NCI-H1048 (cell line): ENCODE data around the gene PDGFB.

Source experiments
- DNase-seq: peaks from one replicate; lab custom pipeline; 2025; lab: John Stamatoyannopoulos, UW

The PDGFB gene

DNA sequence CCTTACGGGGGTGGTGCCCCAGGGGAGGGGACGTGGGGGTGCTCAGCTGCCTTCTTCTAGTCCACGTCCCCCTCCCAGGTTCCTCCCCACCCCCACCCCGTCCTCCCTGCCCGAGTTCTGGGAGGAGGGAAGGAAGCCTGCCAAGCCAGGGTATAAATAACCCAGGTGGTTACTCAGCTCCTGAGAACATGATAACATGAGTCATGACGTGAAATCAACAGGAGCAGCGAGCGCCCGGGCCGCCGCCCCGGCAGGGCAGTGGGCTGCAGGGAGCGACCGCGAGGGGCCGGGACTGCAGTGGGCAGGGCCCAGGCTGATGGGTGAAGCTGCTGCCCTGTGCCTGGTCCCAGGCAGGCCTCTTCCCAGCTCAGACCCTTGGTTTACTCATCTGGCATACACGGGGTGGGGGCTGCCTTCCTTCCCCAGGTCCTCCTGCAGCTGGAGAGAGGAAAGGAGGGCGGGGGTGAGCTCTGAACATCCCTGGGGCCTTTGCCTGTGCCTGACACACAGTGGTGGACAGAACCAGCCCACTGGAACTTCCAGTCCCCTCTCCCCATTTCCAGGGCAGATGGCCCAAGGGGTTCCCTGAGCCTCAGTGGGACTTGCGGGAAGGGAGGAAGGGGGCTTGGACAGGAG lies 8.8 kb upstream of the PDGFB start:
- DNase-seq: no peak

DNA sequence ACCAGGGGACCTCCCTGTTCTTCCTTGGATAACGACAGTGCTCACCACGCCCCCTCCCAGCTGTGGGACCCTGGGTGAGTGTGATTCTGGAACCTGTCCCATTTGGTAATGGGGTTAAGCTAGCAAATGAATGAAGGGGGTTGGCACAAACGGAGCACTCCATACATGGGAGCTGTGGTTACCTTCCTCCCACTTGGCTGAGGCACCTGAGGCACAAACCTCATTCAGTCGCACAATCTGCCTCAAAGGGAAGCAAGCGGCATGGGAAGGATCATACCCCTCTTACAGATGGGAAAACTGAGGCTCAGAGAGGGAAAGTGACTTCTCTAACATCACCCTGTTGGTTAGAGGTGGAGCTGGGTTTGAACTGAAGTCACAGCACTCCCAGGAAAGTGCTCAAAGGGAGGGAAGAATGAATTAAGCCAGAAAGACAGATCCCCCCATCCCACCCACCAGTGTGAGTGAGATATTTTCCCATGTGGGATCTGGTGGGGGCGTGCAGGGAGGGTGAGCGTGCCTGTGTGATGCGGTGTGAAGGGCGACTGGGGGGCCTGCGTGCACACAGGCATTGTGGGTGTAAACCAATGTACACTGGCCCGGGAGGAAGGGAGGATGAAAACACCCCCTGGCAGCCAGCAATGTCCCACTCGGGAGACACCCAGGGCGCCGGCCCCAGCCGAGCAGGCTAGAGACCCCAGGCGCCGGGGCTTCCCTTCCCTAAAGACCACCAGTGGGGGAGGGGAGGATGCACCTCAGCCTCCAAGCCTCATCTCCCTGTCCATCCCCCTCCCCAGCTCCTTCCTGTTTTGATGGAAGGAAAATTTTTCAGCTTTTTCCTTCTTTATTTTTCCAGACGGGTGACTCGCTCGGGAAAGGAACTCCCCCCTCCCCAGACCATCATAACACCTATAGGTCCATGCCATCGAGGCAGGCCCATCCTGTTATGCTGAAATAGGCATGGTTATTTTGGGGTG lies 8.0 kb upstream of the PDGFB start:
- DNase-seq: no peak

DNA sequence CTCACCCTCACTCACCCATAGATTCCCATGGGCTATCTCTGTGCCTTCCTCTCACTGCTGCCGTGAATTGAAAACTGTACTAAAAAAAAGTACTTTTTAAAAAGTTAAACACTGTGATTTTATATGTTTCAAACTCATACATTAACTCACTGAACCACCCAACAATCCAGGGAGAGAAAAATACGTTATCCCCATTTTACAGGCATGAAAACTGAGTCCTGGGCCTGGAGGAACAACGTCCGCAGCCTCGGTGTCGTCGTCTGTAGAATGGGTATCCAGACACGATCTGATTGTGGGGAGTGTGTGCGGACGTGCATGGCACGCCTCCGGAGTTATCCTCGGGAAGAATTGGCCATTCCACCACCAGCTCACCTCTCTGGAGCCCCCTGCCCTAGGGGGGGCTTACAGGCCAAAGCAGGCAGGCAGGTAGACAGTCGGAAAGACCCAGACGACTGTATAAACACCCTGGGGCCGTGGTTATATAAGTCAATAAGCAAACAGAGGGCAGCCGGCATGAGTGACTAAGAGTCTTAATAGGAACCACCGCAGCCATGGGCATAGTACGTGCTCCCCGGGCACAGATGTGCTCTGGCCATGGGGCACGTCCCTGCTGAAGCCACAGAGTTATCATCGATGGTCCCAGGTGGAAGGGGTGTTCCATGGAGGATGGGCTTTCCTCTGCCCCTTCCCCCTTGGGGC lies 7.1 kb upstream of the PDGFB start:
- DNase-seq: no peak

DNA sequence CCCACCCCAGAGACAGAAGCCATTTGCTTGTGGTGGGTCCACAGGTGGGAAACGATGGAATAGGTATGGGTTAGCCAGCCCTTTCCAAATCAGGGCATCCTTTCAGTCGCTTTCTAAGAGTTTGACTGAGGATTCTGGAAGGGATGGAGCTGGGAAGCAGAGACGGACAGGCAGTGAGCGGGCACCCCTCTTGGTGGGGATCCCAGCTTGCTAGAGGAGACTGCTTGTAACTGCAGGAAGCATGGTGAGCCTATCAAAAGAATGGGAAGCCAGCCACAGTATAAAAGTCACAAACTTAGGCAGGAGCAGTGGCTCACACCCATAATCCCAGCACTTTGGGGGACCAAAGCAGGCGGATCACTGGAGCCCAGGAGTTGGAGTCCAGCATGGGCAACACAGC lies 6.1 kb upstream of the PDGFB start:
- no peak for DNase-seq

DNA sequence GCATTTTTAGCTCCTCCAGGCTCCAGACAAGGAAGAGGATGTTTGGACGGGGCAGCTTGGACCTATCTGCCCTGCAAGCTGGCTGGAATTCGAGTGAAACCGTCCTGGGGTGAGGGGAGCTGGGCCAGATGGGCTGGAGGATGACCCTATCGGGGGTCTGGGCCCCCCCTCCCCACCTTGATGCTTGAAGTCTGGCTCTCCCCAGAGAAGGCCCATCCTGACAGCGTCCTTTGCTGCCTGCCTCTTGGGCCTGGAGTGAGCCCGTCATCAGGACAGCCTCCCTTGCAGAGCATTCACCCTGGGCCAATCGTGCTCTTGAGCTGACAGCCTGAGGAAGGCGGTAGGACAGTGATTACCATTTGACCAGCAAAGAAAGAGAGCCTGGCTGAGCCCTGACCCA lies 5.3 kb upstream of the PDGFB start:
- DNase-seq: no peak

DNA sequence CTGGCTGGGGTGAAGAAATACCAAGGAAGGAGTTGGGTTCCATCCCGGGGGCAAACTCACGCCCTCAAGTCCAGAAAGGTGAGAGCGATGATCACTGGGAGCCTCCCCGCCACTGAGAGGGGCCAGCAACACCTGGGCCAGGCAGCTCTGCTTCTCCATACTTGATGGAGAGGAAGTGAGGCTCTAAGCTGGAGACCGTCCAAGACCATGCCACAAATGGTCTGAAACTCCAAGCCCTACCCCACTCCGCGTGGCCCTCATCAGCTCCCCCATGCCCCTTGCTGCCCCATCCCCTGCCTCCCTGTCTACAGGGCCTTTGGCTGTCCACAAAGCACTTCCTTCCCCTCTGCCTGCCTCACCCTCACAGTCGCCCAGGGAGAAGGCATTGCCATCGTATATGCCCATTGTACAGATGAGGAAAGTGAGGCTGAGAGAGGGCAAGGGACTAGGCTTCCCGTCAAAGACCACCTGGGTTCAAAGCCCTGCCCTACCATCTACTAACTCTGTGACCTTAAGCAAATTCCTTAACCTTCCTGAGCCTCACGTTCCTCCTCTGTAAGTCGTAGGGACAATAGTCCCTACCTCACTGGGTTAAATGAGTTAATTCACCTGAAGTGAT lies 4.4 kb upstream of the PDGFB start:
- no peak for DNase-seq

DNA sequence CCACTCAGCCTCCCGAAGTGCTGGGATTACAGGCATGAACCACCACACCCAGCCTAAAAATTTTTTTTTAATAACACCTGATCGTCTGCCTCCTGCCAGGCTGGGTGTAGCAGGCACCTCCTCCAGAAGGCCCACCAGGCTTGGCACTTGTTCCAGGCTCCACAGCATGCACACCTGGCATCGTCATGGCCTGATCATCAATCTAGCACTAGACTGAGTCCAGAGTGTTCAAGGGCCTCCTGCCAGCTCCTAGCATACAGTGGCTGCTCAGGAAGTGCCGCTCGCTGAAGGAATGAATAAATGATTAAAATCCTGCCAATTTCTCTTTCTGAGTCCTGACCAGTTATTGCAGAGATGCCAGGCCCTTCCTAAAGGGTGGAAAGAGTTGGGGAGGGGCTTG lies 3.5 kb upstream of the PDGFB start:
- DNase-seq: no peak

DNA sequence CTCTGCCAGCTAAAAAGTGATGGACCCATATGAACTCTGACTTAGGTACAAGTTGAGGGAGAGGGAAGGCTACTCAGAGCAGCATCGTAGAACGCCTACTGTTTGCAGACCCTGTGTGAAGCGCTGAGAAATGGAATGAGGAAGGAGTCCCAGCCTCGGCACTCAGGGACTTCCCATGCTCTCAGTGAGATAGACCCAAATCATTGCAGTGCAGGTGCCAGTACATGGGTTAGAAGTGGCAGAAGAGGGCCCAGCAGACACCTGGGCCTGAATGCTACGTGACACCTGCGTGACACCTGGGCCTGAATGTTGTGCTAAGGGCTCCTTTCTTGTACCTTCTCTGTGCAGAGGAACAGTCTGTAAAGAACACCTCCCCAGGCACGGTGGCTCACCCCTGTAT lies 2.6 kb upstream of the PDGFB start:
- DNase-seq: no peak

DNA sequence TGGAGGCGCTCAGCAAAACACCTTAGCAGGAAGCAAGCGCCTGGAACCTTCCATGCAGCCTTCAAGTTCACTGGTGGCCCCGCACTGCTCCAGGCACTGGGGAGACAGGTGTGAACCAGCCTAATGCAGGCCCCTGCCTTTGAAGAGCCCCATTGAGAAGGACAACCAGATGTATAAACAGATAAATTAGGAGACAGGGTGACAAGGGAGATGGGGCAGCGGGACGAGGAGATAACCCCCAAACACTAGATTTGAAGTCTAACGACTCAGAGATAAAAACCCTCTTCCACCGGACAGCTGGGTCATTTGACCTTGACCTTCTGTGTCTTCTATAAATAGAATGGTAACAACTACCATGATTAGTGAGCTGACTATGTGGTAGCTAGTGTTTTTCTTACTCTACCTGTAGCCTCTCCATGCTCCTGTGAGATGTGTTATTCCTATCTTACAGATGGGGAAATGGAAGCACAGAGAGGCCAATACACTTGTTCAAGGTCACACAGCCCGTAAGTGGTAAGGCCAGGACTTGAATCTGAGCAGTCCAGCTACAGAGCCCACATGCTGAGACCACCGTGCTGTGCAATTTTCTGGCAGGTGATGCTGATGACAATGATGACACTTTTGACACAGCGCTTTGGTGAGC lies 2.0 kb upstream of the PDGFB start:
- no peak for DNase-seq

DNA sequence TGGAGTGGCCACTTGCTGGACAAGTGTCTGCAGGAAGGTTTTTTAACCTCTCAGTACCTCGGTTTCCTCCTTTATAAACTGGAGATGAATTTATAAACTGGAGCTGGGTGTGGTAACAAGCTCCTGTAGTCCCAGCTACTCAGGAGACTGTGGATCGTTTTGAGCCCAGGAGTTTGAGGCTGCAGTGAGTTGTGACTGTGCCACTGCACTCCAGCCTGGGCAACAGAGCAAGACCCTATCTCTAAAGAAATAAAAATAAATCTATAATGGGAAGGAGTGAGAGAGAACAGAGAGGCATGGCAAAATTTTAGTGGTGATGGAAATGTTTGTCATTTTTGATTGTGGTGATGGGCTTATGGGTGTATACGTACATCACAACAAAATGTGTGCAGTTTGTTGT lies 1.4 kb upstream of the PDGFB start:
- no peak for DNase-seq

DNA sequence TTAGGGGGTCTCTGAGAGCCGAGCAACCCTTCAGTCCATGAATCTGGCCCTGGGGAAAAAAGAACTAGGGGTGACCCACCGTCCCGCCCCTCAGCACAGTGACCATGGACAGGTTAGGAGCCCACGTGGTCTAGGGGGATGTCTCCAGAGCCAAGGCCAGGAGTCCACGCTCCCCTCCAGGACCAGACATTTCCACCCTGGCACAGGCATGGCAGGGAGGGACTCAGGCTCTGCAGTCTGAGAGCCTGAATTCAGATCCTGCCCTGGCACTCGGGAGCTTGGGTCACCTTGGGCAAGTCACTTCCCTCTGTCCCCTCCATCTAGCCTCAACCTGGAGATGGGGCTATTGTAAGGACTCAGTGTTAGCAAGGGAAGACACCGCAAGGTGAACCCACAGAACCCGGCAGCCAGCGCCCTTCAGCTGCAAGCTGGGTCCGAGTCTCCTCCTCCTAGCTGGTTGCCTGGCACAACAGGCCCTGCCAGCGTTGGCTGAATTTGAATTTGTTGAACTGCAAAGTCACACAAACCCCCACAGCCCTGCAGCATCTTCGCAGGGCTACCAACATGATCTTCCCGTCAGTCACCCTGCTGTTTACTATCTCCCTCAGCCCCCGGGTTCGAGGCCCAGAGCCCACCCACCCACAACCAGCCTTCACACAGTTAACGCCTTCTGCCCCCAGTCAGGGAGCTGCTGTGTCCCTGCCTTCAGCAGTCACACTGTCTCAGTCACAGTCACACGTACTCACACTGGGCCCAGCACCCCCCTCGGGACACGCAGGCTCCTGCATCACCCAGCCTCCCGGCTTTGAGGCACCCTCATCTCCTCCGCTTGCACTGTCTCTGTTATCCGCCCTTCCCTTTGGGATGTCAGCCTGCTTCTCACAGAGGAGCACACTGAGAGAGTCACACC lies 603 bp upstream of the PDGFB start:
- no peak for DNase-seq

DNA sequence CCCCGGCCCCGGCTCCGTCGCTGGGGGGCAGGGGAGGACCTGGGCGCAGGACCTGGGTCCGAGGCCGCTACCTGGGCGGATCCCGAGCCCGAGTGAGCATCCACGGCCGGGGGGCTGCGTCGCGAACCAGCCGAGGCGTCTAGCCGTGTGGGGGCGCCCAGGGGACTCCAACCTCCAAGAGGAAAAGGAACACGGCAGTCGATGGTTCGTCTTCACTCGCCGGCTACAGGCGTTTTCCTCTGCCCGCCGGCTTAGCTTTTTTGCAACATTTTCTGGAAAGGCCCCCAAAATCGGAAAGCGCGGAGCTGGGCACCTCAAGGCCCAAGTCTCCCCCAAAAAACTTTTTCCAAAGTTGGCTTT lies 666 bp downstream of the PDGFB start:
- no peak for DNase-seq

DNA sequence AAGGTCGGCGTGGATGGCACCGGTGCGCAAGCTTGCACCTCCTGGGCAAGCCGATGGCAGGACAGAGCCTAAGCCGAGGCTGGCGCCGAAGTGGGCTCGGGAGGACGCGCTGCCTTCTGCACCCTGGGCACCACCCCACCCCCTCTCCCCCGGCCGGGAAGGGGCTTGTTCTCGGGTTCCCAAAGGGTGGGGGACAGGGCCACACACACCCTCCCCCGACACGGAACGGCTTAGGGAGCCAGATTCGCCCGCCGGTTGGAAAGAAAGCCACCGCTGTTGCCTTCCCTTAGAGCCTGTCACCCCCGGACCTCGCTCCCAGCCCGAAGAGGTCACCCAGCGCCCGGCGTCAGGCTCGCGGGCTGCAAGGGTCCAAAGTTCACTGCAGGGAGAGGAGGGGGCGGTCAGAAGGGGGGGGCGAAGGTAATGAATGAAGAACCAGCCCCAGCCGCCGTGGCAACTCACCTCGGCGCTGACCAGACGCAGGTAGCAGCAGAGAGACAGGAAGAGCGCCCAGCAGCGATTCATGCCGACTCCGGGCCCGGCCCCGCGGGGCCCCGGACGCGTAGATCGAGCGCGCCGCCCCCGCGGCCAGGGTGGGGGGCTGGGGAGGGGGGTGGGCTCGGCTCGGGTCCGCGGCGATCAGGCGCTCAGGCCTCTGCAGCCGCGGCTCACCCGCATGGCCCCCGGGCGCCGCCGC lies 1.2 kb downstream of the PDGFB start:
- DNase-seq: no peak

DNA sequence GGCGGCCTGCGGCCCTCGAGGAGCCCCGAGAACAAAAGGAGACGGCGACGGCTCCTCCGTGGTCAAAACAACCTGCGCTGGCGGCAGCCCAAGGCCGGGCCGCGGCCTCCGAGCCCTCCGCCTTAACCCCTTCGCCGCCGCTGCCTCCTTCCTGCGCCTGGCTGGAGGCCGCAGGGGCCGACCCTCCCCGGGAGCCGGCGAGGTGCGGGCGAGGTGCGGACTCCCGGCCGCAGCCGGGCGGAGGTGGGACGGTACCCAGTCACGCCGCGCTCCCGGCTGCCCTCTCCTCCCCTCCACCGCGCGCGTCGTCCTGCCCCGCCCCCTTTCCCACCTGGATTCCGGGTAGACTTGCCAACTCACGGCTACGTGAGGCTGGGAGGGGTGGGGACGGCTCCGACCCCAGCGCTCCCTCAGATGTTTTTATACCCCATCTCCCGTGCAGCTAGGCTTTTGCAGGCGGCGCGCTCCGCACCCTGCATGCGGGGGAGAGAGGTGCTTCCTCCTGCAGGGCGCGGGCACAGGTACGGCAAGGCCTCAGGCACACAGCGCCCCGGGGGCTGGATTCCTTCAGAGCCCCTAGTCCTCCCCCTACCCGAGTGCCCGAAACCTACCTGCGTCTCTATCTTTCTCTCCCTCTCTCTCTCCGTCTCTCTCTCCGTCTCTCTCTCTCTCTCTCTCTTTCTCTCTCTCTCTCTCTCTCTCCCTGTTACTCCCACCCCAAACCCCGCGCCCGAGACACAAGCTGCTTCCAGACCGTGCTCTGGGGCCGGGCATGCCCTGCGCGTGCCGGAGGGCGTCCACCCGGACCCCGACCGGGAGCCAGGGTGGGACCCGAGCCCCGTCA lies 2.0 kb downstream of the PDGFB start:
- DNase-seq: no peak

DNA sequence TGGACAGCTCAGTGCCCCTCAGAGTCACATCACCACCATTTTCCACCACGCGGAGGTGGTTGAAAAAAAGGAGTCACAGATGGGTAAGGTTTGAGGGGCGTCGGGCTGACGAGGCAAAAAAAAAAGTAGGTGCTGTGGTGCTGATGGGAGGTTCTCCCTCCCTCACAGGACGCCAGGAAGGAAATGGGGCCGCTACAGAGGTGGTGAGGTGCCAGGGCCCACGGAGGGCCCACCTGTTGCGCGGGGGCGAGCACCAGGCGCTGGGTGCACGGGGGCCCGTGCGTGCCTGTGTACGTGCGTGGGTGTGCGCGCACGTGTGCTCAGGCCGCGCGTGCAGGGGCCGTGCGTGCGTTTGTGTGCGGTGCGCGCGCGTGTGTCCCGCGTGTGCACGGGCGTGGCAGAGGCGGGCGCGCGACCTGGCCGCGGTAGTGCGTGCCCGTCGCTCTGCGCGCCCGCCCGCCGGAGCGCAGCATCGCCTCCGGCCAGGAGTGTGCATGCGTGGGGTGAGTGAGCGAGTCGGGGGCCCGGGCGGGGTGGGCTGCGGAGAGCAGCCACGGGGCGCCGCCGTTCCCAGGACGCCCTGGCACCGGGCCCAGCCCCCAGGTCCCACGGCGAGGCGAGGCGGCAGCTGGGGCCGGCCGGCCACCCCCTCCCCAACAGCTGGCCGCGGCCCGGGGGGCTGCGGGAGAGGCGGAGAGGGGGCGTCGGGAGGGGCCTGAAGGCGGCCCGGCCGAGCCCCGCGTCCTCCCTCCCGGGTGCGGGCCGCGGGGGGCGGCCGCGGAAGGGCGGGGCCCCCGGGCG lies 2.8 kb downstream of the PDGFB start:
- DNase-seq: no peak

DNA sequence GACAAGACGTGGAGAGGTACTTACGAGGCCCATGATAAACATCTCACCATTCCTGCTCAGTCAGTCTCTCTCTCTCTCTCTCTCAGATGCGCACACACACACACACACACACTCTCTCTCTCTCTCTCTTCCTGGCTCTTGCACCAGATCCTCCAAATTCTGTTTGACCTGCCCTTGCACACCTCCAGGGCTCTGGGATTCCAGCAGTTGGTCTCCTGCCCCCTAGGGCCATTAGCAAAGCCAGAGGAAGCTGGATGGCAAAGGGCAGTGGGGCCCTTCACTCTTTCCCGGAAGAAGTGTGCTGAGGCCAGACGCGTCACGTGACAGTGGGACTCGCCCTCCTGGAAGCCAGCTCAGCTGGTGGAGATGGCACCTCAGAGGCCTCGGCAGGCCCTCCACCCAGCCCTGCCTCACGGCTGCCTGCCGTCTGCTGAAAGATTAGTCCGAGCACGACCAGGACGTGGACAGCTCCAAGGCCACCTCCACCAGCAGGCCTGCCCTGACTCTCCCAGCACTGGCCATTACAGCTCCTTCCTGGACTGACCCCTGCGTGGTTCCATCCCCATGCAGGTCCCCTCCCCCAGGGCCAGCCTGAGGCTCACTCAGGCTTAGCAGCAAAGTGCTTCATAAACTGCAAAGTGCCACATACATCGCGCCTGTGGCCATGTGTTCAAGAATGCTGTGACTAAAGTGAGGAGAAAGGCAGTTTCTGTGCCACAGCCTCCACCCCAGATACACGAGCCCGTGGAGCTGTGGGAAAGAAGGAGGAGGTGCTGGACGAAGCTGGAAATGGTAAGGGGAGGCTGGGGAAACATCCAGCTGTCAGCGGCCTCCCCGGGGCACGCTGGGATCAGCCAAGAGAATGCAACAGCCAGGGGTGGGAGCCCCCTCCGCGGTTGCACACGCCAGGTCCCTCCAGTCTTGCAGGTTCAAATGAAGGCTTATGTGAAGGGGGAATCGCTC lies 3.7 kb downstream of the PDGFB start:
- no peak for DNase-seq
